C4-2B (cell line): ENCODE data around the gene PDE4D.

ENCODE experiments used
- H3K27ac ChIP-seq: fragments of 450-650 bp; 2 replicates; pipeline ENCODE4 v1.5.1; 2017
- CTCF ChIP-seq: fragments of 450-650 bp; conservative IDR thresholded peaks from 2 replicates; pipeline ENCODE4 v1.5.1; 2017; ENCODE audit warnings: mild to moderate bottlenecking
- ZFX ChIP-seq: fragments of 450-650 bp; IDR thresholded peaks from 2 replicates; pipeline ENCODE4 v1.6.1; 2017

The PDE4D gene

DNA sequence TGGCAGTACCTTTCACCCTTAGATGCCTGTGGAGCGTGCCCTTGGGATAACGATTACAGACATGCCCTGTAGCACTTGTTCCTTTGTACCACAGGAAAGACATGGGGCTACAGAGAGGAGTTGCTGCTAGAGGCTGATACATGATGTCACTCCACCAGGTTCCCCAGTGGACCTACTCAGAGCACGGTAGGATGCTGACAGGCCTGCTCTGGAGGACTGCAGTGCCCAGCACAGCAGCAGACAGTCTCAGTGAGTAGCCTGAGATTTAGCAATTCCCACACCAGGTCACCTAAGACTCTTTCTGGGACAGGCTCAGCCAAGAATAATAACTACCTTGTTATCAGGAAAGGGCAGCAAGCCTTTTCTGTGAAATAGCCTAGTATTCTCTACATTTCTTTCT lies 28.8 kb downstream of the PDE4D start:
- H3K27ac ChIP-seq, result no peak overlapping the region
- TF ChIP-seq ZFX (no peak), CTCF (no peak)

- no peak overlapping the region for H3K27ac ChIP-seq
- TF ChIP-seq CTCF, result no peak
These were observed 29.7 kb downstream of the PDE4D start for GRCh38 chr5:59863777-59864176.

- TF ChIP-seq ZFX (no peak), CTCF (no peak)
These were observed 37.2 kb downstream of the PDE4D start for GRCh38 chr5:59856358-59856757.

GRCh38 chr5:59850766-59851165 lies 42.8 kb downstream of the PDE4D start:
- no peak overlapping the region for H3K27ac ChIP-seq
- no peak for TF ChIP-seq ZFX
- no peak for TF ChIP-seq CTCF

More at GRCh38 chr5:59856358-59856757, 37.2 kb downstream of the PDE4D start:
- H3K27ac ChIP-seq, result no peak overlapping the region

- H3K27ac ChIP-seq, result no peak overlapping the region
- no peak for TF ChIP-seq ZFX
- TF ChIP-seq CTCF, result no peak
These were observed 45.9 kb downstream of the PDE4D start for GRCh38 chr5:59847586-59847985.

- H3K27ac ChIP-seq, result no peak overlapping the region
- TF ChIP-seq CTCF (no peak), ZFX (no peak)
These were observed 47.8 kb downstream of the PDE4D start for GRCh38 chr5:59845730-59846129.

GRCh38 chr5:59843511-59844213 lies 49.9 kb downstream of the PDE4D start:
- TF ChIP-seq CTCF (no peak), ZFX (no peak)

More at GRCh38 chr5:59843511-59844213, 49.9 kb downstream of the PDE4D start:
- H3K27ac ChIP-seq, result no peak overlapping the region
